GM23338 (cell line): Measurements from ENCODE around the gene OR4D11. TPM values are rescaled to one million over a fixed set of nuclear protein-coding genes. Genes with fewer than 3 reads are reported as not detected.
"Not testable (repeated sequence)": the region's sequence is repeated elsewhere in the genome, so short reads cannot be mapped to it uniquely, and the experiment has no call there.

Experiments used
- ATAC-seq: fragments of 200-7000 bp; cut with Tn5 transposase; 3 replicates; pipeline ENCODE4 v1.9.1; 2020
- DNase-seq: peaks from one replicate; pipeline ENCODE4 v3.0.0-alpha.2; 2015; ENCODE audit warnings: low spot score
- H2AFZ ChIP-seq: fragments of 200-600 bp; sonication (generic); 2 replicates; pipeline ENCODE4 v1.8.0; 2016; ENCODE audit warnings: antibody characterized with exemption, mild to moderate bottlenecking, moderate library complexity
- H3F3A ChIP-seq: fragments of 200-600 bp; sonication (generic); replicated peaks from 2 replicates; pipeline ENCODE4 v1.8.0; 2017; ENCODE audit warnings: antibody characterized with exemption, mixed run types, low read depth
- H3K27ac ChIP-seq: fragments of 200-600 bp; sonication (generic); 2 replicates; pipeline ENCODE4 v1.6.1; 2016; ENCODE audit warnings: low read depth
- H3K27me3 ChIP-seq: fragments of 200-600 bp; sonication (generic); 2 replicates; pipeline ENCODE4 v1.8.0; 2016; ENCODE audit warnings: mild to moderate bottlenecking, mixed run types, moderate library complexity; ENCODE audit not compliant: insufficient read depth
- H3K36me3 ChIP-seq: fragments of 200-600 bp; sonication (generic); 2 replicates; pipeline ENCODE4 v1.8.0; 2016; ENCODE audit warnings: mild to moderate bottlenecking; ENCODE audit not compliant: insufficient read depth
- H3K4me1 ChIP-seq: fragments of 200-600 bp; sonication (generic); 2 replicates; pipeline ENCODE4 v1.8.0; 2016; ENCODE audit warnings: mild to moderate bottlenecking, moderate library complexity; ENCODE audit not compliant: insufficient read depth
- H3K4me2 ChIP-seq: fragments of 200-600 bp; sonication (generic); 2 replicates; pipeline ENCODE4 v1.7.1; 2017; ENCODE audit warnings: mixed run types
- H3K4me3 ChIP-seq: fragments of 200-600 bp; sonication (generic); 2 replicates; pipeline ENCODE4 v1.6.1; 2016; ENCODE audit warnings: mixed run types
- H3K79me2 ChIP-seq: fragments of 200-600 bp; sonication (generic); replicated peaks from 2 replicates; pipeline ENCODE4 v1.8.0; 2017; ENCODE audit warnings: mild to moderate bottlenecking; ENCODE audit not compliant: insufficient read depth
- H3K9me2 ChIP-seq: fragments of 200-600 bp; sonication (generic); 2 replicates; pipeline ENCODE4 v1.8.0; 2017; ENCODE audit not compliant: insufficient read depth
- H4K20me1 ChIP-seq: fragments of 200-600 bp; sonication (generic); replicated peaks from 2 replicates; pipeline ENCODE4 v1.8.0; 2017; ENCODE audit warnings: mild to moderate bottlenecking; ENCODE audit not compliant: insufficient read depth
- H3K27ac Mint-ChIP-seq: 2 replicates; pipeline ENCODE4 v1.8.0; 2020; ENCODE audit warnings: inconsistent platforms, mild to moderate bottlenecking, moderate library complexity, mixed read lengths
- H3K27me3 Mint-ChIP-seq: 3 replicates; pipeline ENCODE4 v1.8.0; 2022; ENCODE audit warnings: low read depth, mild to moderate bottlenecking, moderate library complexity, mixed read lengths, inconsistent platforms; ENCODE audit not compliant: insufficient read depth, poor library complexity
- H3K36me3 Mint-ChIP-seq: 3 replicates; pipeline ENCODE4 v1.8.0; 2021; ENCODE audit warnings: low read depth, mild to moderate bottlenecking, inconsistent platforms, moderate library complexity, mixed read lengths
- H3K4me1 Mint-ChIP-seq: 3 replicates; pipeline ENCODE4 v1.8.0; 2020; ENCODE audit warnings: mild to moderate bottlenecking, inconsistent platforms, mixed read lengths
- H3K4me3 Mint-ChIP-seq: 3 replicates; pipeline ENCODE4 v1.8.0; 2021; ENCODE audit warnings: moderate library complexity, mild to moderate bottlenecking, inconsistent platforms, mixed read lengths
- H3K9me3 Mint-ChIP-seq: 3 replicates; pipeline ENCODE4 v1.8.0; 2020; ENCODE audit warnings: moderate library complexity, mild to moderate bottlenecking, inconsistent platforms, mixed read lengths
- CREB1 ChIP-seq: fragments of 250-450 bp; sonication (Bioruptor Pico); IDR thresholded peaks from 2 replicates; pipeline ENCODE4 v1.5.0; 2020; ENCODE audit warnings: low read depth, mild to moderate bottlenecking, moderate library complexity
- EZH2phosphoT487 ChIP-seq: fragments of 200-600 bp; sonication (generic); IDR thresholded peaks from one replicate; pipeline ENCODE4 v1.8.1; 2018; ENCODE audit warnings: antibody characterized with exemption; ENCODE audit not compliant: unreplicated experiment
- JUNB ChIP-seq: IDR thresholded peaks from one replicate; pipeline ENCODE4 v1.6.1; 2016; ENCODE audit warnings: antibody characterized with exemption; ENCODE audit not compliant: unreplicated experiment
- NANOG ChIP-seq: IDR thresholded peaks from 2 replicates; pipeline ENCODE4 v1.6.1; 2016; ENCODE audit warnings: antibody characterized with exemption, borderline replicate concordance
- STAT1 ChIP-seq: IDR thresholded peaks from one replicate; pipeline ENCODE4 v1.6.1; 2016; ENCODE audit warnings: antibody characterized with exemption; ENCODE audit not compliant: unreplicated experiment
- ZNF331 ChIP-seq: fragments of 250-450 bp; sonication (Bioruptor Pico); IDR thresholded peaks from 2 replicates; pipeline ENCODE4 v1.5.0; 2020; ENCODE audit warnings: low read depth, mild to moderate bottlenecking, moderate library complexity
- polyA plus RNA-seq: library from polyadenylated mRNA; unstranded; fragments of >200 nt; fragmentation: Nextera tagmentation; extraction: Ambion mirVana; gene quantifications from 2 replicates; pipeline ENCODE4 v1.2.1, GENCODE V29; 2016
- total RNA-seq: library from RNA; depleted of rRNA; stranded (reverse); fragments of >200 nt; shearing (Covaris generic); gene quantifications from 2 replicates; pipeline ENCODE4 v1.2.3, GENCODE V29; 2014
- TF ChIP-seq, protein P1 (sequence below): IDR thresholded peaks from 2 replicates; pipeline ENCODE4 v1.6.1; 2016; ENCODE audit warnings: antibody characterized with exemption

Gene OR4D11
- total and polyA plus RNA-seq, 2 experiments from 2014 or later: not detected

DNA sequence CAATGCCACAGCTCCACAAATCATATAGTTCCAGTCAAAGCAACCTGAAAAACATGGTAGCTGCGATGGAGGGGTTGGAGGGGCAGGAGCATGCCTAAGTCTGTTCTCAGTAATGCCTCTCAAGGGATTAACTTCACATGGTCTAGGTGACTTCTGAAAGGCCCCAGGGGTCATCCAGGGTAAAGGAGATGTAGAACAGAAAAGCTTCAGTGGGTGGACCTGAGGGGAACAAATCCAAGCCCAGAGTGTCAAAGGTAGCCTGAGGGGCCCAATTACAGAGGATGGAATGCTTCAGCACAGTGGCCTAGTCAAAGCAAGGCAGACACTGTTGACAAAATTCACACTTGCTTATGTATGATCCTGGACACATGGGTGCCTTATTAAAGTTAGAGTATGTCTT, 31.3 kb downstream of the OR4D11 start:
- ATAC-seq (no peak), DNase-seq (no peak)
- Histone ChIP-seq H3K4me2 (no peak overlapping the region), H3K4me1 (peaks cover 5% of the 10 kb centered on the region; the same call in 1 of the 2 replicates), H3K9me2 (peaks cover 9% of the 10 kb centered on the region; the same call in 1 of the 2 replicates), H3K79me2 (no peaks in the 10 kb centered on the region), H3K36me3 (no peaks in the 10 kb centered on the region), H3K27me3 (no peaks in the 10 kb centered on the region), H2AFZ (peak overlapping the region; percentile 32; the same call in 1 of the 2 replicates), H4K20me1 (no peaks in the 10 kb centered on the region), H3K4me3 (no peak overlapping the region), H3K27ac (no peak overlapping the region), H3F3A (no peaks in the 10 kb centered on the region)
- no peaks in the 10 kb centered on the region for H3K36me3 Mint-ChIP-seq
- H3K4me3 Mint-ChIP-seq: no peak overlapping the region
- 0 out of 3 replicates have a peak, but pooled peaks cover 3% of the 10 kb centered on the region for H3K4me1 Mint-ChIP-seq
- H3K27ac Mint-ChIP-seq: no peak overlapping the region
- TF ChIP-seq STAT1 (no peak), JUNB (no peak), EZH2phosphoT487 (no peak), CREB1 (CRISPR knock-in tag) (no peak), ZNF331 (no peak), NANOG (no peak)
- TF ChIP-seq, protein P1, sequence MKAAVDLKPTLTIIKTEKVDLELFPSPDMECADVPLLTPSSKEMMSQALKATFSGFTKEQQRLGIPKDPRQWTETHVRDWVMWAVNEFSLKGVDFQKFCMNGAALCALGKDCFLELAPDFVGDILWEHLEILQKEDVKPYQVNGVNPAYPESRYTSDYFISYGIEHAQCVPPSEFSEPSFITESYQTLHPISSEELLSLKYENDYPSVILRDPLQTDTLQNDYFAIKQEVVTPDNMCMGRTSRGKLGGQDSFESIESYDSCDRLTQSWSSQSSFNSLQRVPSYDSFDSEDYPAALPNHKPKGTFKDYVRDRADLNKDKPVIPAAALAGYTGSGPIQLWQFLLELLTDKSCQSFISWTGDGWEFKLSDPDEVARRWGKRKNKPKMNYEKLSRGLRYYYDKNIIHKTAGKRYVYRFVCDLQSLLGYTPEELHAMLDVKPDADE: no peak
- H3K9me3 Mint-ChIP-seq: no peaks in the 10 kb centered on the region
- H3K27me3 Mint-ChIP-seq: peaks cover 4% of the 10 kb centered on the region

GRCh38 chr11:59542142-59542810, 38.9 kb downstream of the OR4D11 start:
- no peaks in the 10 kb centered on the region for H3K27me3 ChIP-seq
- Mint-ChIP-seq H3K4me1 (peaks cover 2% of the 10 kb centered on the region), H3K27me3 (no peaks in the 10 kb centered on the region), H3K9me3 (no peaks in the 10 kb centered on the region), H3K27ac (0 out of 2 replicates have a peak overlapping the region, but pooled peaks have one; percentile 39), H3K36me3 (no peaks in the 10 kb centered on the region), H3K4me3 (no peak overlapping the region)
- H3K9me2 ChIP-seq: 0 out of 2 replicates have a peak, but pooled peaks cover 4% of the 10 kb centered on the region
- ATAC-seq (no peak), DNase-seq (no peak)
- H3K4me2 ChIP-seq: no peak overlapping the region
- H3K4me3 ChIP-seq: no peak overlapping the region
- no peaks in the 10 kb centered on the region for H3F3A ChIP-seq
- TF ChIP-seq CREB1 (CRISPR knock-in tag): no peak
- no peak for TF ChIP-seq JUNB
- no peak overlapping the region for H3K27ac ChIP-seq
- H3K4me1 ChIP-seq: peaks cover 5% of the 10 kb centered on the region; the same call in 1 of the 2 replicates
- H4K20me1 ChIP-seq: no peaks in the 10 kb centered on the region
- no peaks in the 10 kb centered on the region for H3K36me3 ChIP-seq
- H2AFZ ChIP-seq: no peak overlapping the region
- H3K79me2 ChIP-seq: no peaks in the 10 kb centered on the region

DNA sequence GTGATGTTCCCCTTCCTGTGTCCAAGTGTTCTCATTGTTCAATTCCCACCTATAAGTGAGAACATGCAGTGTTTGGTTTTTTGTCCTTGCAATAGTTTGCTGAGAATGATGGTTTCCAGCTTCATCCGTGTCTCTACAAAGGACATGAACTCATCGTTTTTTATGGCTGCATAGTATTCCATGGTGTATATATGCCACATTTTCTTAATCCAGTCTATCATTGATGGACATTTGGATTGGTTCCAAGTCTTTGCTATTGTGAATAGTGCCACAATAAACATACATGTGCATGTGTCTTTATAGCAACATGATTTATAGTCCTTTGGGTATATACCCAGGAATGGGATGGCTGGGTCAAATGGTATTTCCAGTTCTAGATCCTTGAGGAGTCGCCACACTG, 40.3 kb downstream of the OR4D11 start:
- not testable (repeated sequence) for H3F3A ChIP-seq, DNase-seq, H3K4me2 ChIP-seq, H3K27ac ChIP-seq, H3K27me3 Mint-ChIP-seq, H4K20me1 ChIP-seq, H3K27ac Mint-ChIP-seq, H2AFZ ChIP-seq, ATAC-seq, H3K9me2 ChIP-seq, H3K36me3 ChIP-seq, H3K79me2 ChIP-seq, H3K9me3 Mint-ChIP-seq, H3K4me1 ChIP-seq, H3K36me3 Mint-ChIP-seq, H3K4me3 Mint-ChIP-seq, H3K4me3 ChIP-seq, H3K27me3 ChIP-seq
- H3K4me1 Mint-ChIP-seq: peaks cover 13% of the 10 kb centered on the region
